K562 (cell line): Measurements from ENCODE around the gene TMEM141. TPM values are rescaled to one million over a fixed set of nuclear protein-coding genes. Genes with fewer than 3 reads are reported as not detected.

Source experiments
- CBFA2T2 ChIP-seq: fragments of 450-650 bp; conservative IDR thresholded peaks from 2 replicates; pipeline ENCODE4 v1.6.1; 2017; ENCODE audit warnings: mild to moderate bottlenecking
- CHAMP1 ChIP-seq: fragments of 450-650 bp; IDR thresholded peaks from 2 replicates; pipeline ENCODE4 v1.6.1; 2016; ENCODE audit warnings: mild to moderate bottlenecking
- DDX20 ChIP-seq: fragments of 450-650 bp; IDR thresholded peaks from 2 replicates; pipeline ENCODE4 v1.6.1; 2016; ENCODE audit warnings: missing genetic modification characterization, low read depth, mild to moderate bottlenecking, missing compliant biosample characterization, moderate library complexity
- E2F5 ChIP-seq: sonication (generic); formaldehyde crosslinking; IDR thresholded peaks from 2 replicates; pipeline ENCODE4 v1.8.0; 2022; ENCODE audit warnings: mild to moderate bottlenecking, missing genetic modification reagents
- FOXA1 ChIP-seq: fragments of 450-650 bp; IDR thresholded peaks from 2 replicates; pipeline ENCODE4 v1.6.1; 2016; ENCODE audit warnings: mild to moderate bottlenecking, borderline replicate concordance
- HINFP ChIP-seq: fragments of 450-650 bp; conservative IDR thresholded peaks from 2 replicates; pipeline ENCODE4 v1.6.1; 2016; ENCODE audit warnings: missing genetic modification characterization, low read depth, mild to moderate bottlenecking, control low read depth, missing compliant biosample characterization
- KAT7 ChIP-seq: sonication (generic); formaldehyde crosslinking; IDR thresholded peaks from 2 replicates; pipeline ENCODE4 v1.8.0; 2022; ENCODE audit warnings: missing genetic modification reagents, mild to moderate bottlenecking, borderline replicate concordance
- KDM2B ChIP-seq: fragments of 250-450 bp; sonication (Bioruptor Pico); IDR thresholded peaks from 2 replicates; pipeline ENCODE4 v1.8.0; 2021; ENCODE audit warnings: mild to moderate bottlenecking, moderate library complexity
- LCOR ChIP-seq: sonication (generic); formaldehyde crosslinking; IDR thresholded peaks from 2 replicates; pipeline ENCODE4 v1.8.0; 2022; ENCODE audit warnings: mild to moderate bottlenecking, missing genetic modification reagents
- MIER1 ChIP-seq: fragments of 450-650 bp; IDR thresholded peaks from 2 replicates; pipeline ENCODE4 v1.6.1; 2016; ENCODE audit warnings: antibody characterized with exemption, mild to moderate bottlenecking, low read depth
- MTA2 ChIP-seq: fragments of 450-650 bp; IDR thresholded peaks from 2 replicates; pipeline ENCODE4 v1.6.1; 2016; ENCODE audit warnings: low read depth
- NCOA1 ChIP-seq: fragments of 450-650 bp; IDR thresholded peaks from 2 replicates; pipeline ENCODE4 v1.6.1; 2016; ENCODE audit warnings: low read depth
- NEUROD1 ChIP-seq: fragments of 150-350 bp; IDR thresholded peaks from 2 replicates; pipeline ENCODE4 v1.6.1; 2014; ENCODE audit warnings: borderline replicate concordance, low read length, low read depth; ENCODE audit not compliant: partially characterized antibody
- NFIC ChIP-seq: fragments of 450-650 bp; IDR thresholded peaks from 2 replicates; pipeline ENCODE4 v1.6.1; 2017; ENCODE audit warnings: mild to moderate bottlenecking, inconsistent platforms
- PHB ChIP-seq: fragments of 250-450 bp; sonication (Bioruptor Pico); IDR thresholded peaks from 2 replicates; pipeline ENCODE4 v1.5.0; 2021
- RCOR1 ChIP-seq, 2 experiments: IDR thresholded peaks; 2 replicates each; pipeline ENCODE4 v1.6.1; 2012; ENCODE audit warnings: low read depth in 2 of 2, low read length in 2 of 2, borderline replicate concordance in 1 of 2, improper control_type of control experiment in 1 of 2
- SRF ChIP-seq, 2 experiments: fragments of 250-450, 450-650 bp in 1 of 2; sonication (Bioruptor Pico) in 1 of 2; sonication (generic) in 1 of 2; formaldehyde crosslinking; IDR thresholded peaks; 2 replicates each; pipeline versions ENCODE4 v1.5.0 to v1.5.1; 2020 to 2022; ENCODE audit warnings: mild to moderate bottlenecking in 1 of 2, missing genetic modification reagents in 1 of 2
- THRA ChIP-seq: fragments of 450-650 bp; IDR thresholded peaks from 2 replicates; pipeline ENCODE4 v1.6.1; 2017; ENCODE audit warnings: mild to moderate bottlenecking, moderate library complexity
- ZNF274 ChIP-seq: IDR thresholded peaks from 2 replicates; pipeline ENCODE4 v1.6.1; 2011; ENCODE audit warnings: low read depth, mild to moderate bottlenecking, low read length, moderate library complexity, borderline replicate concordance
- polyA plus RNA-seq, 8 experiments: library from polyadenylated mRNA; depleted of rRNA in 4 of 8; stranded (reverse) in 5 of 8; unstranded in 3 of 8; fragments of >200 nt; fragmentation: Nextera tagmentation in 2 of 8; fragmentation: Illumina TruSeq in 1 of 8; extraction: Ambion mirVana in 2 of 8; extraction: Trizol in 1 of 8; gene quantifications; 2 replicates each; pipeline versions ENCODE4 v1.2.1 to v1.2.3, GENCODE V29; 2011 to 2014; ENCODE audit warnings: inconsistent platforms in 1 of 8, missing spikeins in 1 of 8
- total RNA-seq, 7 experiments: library from RNA; depleted of rRNA in 6 of 7; stranded (reverse); fragments of >200 nt in 6 of 7; fragmentation: Illumina TruSeq in 2 of 7; extraction: Trizol in 2 of 7; gene quantifications; 2 replicates each; pipeline versions ENCODE4 v1.2.1 to v1.2.3, GENCODE V29; 2011 to 2021; ENCODE audit warnings: low replicate concordance in 1 of 7
- TF ChIP-seq, protein P1 (sequence below): sonication (generic); formaldehyde crosslinking; IDR thresholded peaks from 2 replicates; pipeline ENCODE4 v1.8.1; 2023; ENCODE audit warnings: mild to moderate bottlenecking, missing genetic modification reagents

Gene TMEM141
- total and polyA plus RNA-seq, 9 of the 15 experiments (the other 6 are each of a cell fraction or from before 2014, with no cell fraction given): 21.5 to 123 (median 74.8) TPM

DNA sequence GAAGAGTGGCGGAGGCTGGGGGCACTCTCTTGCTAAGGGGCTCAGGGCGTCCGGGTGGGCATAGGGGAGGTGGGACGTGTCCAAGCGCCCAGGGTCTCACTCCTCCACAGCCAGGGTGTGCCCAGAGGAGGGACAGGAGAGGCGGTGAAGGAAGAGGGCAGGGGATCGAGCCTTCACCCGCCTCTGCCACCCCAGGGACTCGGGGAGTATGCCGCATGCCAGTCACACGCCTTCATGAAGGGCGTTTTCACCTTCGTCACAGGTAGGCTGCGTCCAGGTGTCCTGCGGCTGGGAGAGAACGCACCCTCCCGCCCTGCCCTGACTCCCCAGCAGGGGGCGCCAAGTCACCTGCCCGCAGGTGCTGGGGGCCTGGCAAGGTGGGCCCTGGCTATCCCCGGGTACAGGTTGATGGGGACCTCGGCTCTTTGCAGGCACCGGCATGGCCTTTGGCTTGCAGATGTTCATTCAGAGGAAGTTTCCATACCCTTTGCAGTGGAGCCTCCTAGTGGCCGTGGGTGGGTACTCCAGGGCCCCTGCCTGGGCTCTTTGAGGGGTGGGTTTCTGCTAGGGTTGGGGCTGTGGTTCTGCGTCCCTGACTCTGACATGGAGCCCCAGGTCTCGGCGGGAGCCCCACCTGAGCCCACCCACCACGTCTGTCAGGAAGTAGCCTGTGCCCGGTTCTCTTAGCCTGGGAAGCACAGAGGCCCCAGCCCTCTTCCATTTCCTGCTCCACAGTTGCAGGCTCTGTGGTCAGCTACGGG is 552 bp downstream of the TMEM141 start (continued):
- TF ChIP-seq CBFA2T2: no peak
- TF ChIP-seq THRA: no peak
- TF ChIP-seq FOXA1: no peak
- no peak for TF ChIP-seq DDX20 (tag)
- no peak for TF ChIP-seq KDM2B (CRISPR knock-in tag)
- TF ChIP-seq HINFP (tag): no peak
- 0 out of 2 replicates have a peak, but pooled peaks have one; percentile 2 for TF ChIP-seq MTA2
- TF ChIP-seq NEUROD1: no peak
- no peak for TF ChIP-seq NCOA1
- no peak for TF ChIP-seq CHAMP1
- TF ChIP-seq NFIC: no peak
- no peak for TF ChIP-seq MIER1
- no peak; the same call in 1 of the 2 replicates for TF ChIP-seq E2F5 (CRISPR knock-in tag)
- TF ChIP-seq PHB (CRISPR knock-in tag): 0 out of 2 replicates have a peak, but pooled peaks have one; percentile 68
- TF ChIP-seq RCOR1 (IDR thresholded peaks at IDR 0.05; ENCODE audit: borderline replicate concordance in 1 of 2, low read depth in 2 of 2, low read length in 2 of 2): no peak
- TF ChIP-seq SRF (CRISPR knock-in tag; IDR thresholded peaks at IDR 0.05): no peak
- TF ChIP-seq LCOR (CRISPR knock-in tag): peak; percentile 21; the same call in 1 of the 2 replicates
- TF ChIP-seq, protein P1, sequence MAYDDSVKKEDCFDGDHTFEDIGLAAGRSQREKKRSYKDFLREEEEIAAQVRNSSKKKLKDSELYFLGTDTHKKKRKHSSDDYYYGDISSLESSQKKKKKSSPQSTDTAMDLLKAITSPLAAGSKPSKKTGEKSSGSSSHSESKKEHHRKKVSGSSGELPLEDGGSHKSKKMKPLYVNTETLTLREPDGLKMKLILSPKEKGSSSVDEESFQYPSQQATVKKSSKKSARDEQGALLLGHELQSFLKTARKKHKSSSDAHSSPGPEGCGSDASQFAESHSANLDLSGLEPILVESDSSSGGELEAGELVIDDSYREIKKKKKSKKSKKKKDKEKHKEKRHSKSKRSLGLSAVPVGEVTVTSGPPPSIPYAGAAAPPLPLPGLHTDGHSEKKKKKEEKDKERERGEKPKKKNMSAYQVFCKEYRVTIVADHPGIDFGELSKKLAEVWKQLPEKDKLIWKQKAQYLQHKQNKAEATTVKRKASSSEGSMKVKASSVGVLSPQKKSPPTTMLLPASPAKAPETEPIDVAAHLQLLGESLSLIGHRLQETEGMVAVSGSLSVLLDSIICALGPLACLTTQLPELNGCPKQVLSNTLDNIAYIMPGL (CRISPR knock-in tag): peak; percentile 98
- no peak for TF ChIP-seq ZNF274
- TF ChIP-seq KAT7: peak; percentile 97
